SK-N-SH treated with all-trans-retinoic acid at 6 μM for 48 hours (cell line): ENCODE measurements around the gene SRPRA.

Experiments used
- ATAC-seq: fragments of 200-7000 bp; cut with Tn5 transposase; 3 replicates; pipeline ENCODE4 v1.9.1; 2020; ENCODE audit warnings: mild to moderate bottlenecking, moderate library complexity
- ARNTL ChIP-seq: fragments of 450-650 bp; formaldehyde crosslinking; IDR thresholded peaks from 2 replicates; pipeline ENCODE4 v1.5.0; 2020; ENCODE audit warnings: low read depth, mild to moderate bottlenecking, moderate library complexity, borderline replicate concordance
- ESRRG ChIP-seq: fragments of 250-450 bp; sonication (Bioruptor Pico); IDR thresholded peaks from 2 replicates; pipeline ENCODE4 v1.6.1; 2021; ENCODE audit warnings: mild to moderate bottlenecking
- ISL1 ChIP-seq: fragments of 250-450 bp; sonication (Bioruptor Pico); IDR thresholded peaks from 2 replicates; pipeline ENCODE4 v2.1.2; 2022; ENCODE audit warnings: mild to moderate bottlenecking, moderate library complexity
- OSR1 ChIP-seq: fragments of 250-450 bp; sonication (Bioruptor Pico); IDR thresholded peaks from 2 replicates; pipeline ENCODE4 v1.8.0; 2022; ENCODE audit warnings: moderate library complexity, mild to moderate bottlenecking, inconsistent platforms
- PPARA ChIP-seq: fragments of 250-450 bp; sonication (Bioruptor Pico); IDR thresholded peaks from 2 replicates; pipeline ENCODE4 v1.5.0; 2020; ENCODE audit warnings: mild to moderate bottlenecking, borderline replicate concordance
- RARB ChIP-seq: fragments of 250-450 bp; sonication (Bioruptor Pico); IDR thresholded peaks from 2 replicates; pipeline ENCODE4 v1.8.0; 2021; ENCODE audit warnings: mild to moderate bottlenecking, moderate library complexity
- SNAI2 ChIP-seq: fragments of 250-450 bp; sonication (Bioruptor Pico); IDR thresholded peaks from 2 replicates; pipeline ENCODE4 v1.5.0; 2020; ENCODE audit warnings: mild to moderate bottlenecking, moderate library complexity
- TOX ChIP-seq: fragments of 250-450 bp; sonication (Bioruptor Pico); IDR thresholded peaks from 2 replicates; pipeline ENCODE4 v1.8.0; 2021; ENCODE audit warnings: mild to moderate bottlenecking, moderate library complexity, borderline replicate concordance
- ZC3H10 ChIP-seq: fragments of 250-450 bp; sonication (Bioruptor Pico); IDR thresholded peaks from 2 replicates; pipeline ENCODE4 v1.5.1; 2021; ENCODE audit warnings: mild to moderate bottlenecking, moderate library complexity
- ZFP30 ChIP-seq: fragments of 450-650 bp; formaldehyde crosslinking; IDR thresholded peaks from 2 replicates; pipeline ENCODE4 v1.5.0; 2022; ENCODE audit warnings: mild to moderate bottlenecking, moderate library complexity
- ZNF565 ChIP-seq: fragments of 450-650 bp; formaldehyde crosslinking; conservative IDR thresholded peaks from 2 replicates; pipeline ENCODE4 v1.5.0; 2020; ENCODE audit warnings: low read depth, mild to moderate bottlenecking, moderate library complexity
- ZNF70 ChIP-seq: fragments of 450-650 bp; formaldehyde crosslinking; IDR thresholded peaks from 2 replicates; pipeline ENCODE4 v1.5.0; 2020; ENCODE audit warnings: mild to moderate bottlenecking, moderate library complexity
- TF ChIP-seq, protein P1 (sequence below): fragments of 250-450 bp; sonication (Bioruptor Pico); IDR thresholded peaks from 2 replicates; pipeline ENCODE4 v1.8.0; 2021; ENCODE audit warnings: low read depth, mild to moderate bottlenecking, moderate library complexity, borderline replicate concordance
- TF ChIP-seq, protein P2 (sequence below): fragments of 250-450 bp; sonication (Bioruptor Pico); IDR thresholded peaks from 2 replicates; pipeline ENCODE4 v1.5.0; 2020; ENCODE audit warnings: mild to moderate bottlenecking, moderate library complexity
- TF ChIP-seq, protein P3 (sequence below): fragments of 250-450 bp; sonication (Bioruptor Pico); IDR thresholded peaks from 2 replicates; pipeline ENCODE4 v1.8.0; 2020; ENCODE audit warnings: mild to moderate bottlenecking, moderate library complexity, borderline replicate concordance
- TF ChIP-seq, protein P4 (sequence below): fragments of 250-450 bp; sonication (Bioruptor Pico); IDR thresholded peaks from 2 replicates; pipeline ENCODE4 v1.5.1; 2021; ENCODE audit warnings: mild to moderate bottlenecking, moderate library complexity
- TF ChIP-seq, protein P5 (sequence below): fragments of 250-450 bp; sonication (Bioruptor Pico); IDR thresholded peaks from 2 replicates; pipeline ENCODE4 v1.5.1; 2020; ENCODE audit warnings: low read depth, mild to moderate bottlenecking, moderate library complexity

The SRPRA gene

DNA sequence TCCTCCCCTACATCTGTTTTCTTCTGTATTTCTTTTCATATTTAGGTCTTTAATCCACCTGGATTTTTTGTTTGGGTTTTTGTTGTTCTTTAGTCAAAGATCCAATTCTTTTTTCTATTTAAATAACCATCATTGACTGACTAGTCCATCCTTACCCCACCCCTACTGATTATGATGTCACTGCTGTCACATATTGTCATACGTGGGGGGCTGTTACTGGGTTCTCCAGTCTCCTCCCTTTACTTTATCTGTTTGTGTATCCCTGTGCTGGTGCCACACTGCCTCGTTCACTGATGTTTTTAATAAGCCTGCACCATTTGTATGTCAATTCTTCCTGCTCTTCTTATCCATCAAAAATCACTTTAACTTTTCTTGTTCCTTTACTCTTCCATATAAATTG lies 28.3 kb upstream of the SRPRA start:
- TF ChIP-seq OSR1 (CRISPR knock-in tag) (no peak), RARB (no peak), ARNTL (CRISPR knock-in tag) (no peak), ZFP30 (CRISPR knock-in tag) (no peak), ISL1 (CRISPR knock-in tag) (no peak), ESRRG (CRISPR knock-in tag) (no peak), ZC3H10 (CRISPR knock-in tag) (no peak), SNAI2 (CRISPR knock-in tag) (no peak), ZNF70 (CRISPR knock-in tag) (no peak), TOX (CRISPR knock-in tag) (no peak)
- TF ChIP-seq, protein P1, sequence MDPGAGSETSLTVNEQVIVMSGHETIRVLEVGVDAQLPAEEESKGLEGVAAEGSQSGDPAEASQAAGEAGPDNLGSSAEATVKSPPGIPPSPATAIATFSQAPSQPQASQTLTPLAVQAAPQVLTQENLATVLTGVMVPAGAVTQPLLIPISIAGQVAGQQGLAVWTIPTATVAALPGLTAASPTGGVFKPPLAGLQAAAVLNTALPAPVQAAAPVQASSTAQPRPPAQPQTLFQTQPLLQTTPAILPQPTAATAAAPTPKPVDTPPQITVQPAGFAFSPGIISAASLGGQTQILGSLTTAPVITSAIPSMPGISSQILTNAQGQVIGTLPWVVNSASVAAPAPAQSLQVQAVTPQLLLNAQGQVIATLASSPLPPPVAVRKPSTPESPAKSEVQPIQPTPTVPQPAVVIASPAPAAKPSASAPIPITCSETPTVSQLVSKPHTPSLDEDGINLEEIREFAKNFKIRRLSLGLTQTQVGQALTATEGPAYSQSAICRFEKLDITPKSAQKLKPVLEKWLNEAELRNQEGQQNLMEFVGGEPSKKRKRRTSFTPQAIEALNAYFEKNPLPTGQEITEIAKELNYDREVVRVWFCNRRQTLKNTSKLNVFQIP (CRISPR knock-in tag), result no peak
- TF ChIP-seq, protein P2, sequence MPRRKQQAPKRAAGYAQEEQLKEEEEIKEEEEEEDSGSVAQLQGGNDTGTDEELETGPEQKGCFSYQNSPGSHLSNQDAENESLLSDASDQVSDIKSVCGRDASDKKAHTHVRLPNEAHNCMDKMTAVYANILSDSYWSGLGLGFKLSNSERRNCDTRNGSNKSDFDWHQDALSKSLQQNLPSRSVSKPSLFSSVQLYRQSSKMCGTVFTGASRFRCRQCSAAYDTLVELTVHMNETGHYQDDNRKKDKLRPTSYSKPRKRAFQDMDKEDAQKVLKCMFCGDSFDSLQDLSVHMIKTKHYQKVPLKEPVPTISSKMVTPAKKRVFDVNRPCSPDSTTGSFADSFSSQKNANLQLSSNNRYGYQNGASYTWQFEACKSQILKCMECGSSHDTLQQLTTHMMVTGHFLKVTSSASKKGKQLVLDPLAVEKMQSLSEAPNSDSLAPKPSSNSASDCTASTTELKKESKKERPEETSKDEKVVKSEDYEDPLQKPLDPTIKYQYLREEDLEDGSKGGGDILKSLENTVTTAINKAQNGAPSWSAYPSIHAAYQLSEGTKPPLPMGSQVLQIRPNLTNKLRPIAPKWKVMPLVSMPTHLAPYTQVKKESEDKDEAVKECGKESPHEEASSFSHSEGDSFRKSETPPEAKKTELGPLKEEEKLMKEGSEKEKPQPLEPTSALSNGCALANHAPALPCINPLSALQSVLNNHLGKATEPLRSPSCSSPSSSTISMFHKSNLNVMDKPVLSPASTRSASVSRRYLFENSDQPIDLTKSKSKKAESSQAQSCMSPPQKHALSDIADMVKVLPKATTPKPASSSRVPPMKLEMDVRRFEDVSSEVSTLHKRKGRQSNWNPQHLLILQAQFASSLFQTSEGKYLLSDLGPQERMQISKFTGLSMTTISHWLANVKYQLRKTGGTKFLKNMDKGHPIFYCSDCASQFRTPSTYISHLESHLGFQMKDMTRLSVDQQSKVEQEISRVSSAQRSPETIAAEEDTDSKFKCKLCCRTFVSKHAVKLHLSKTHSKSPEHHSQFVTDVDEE (CRISPR knock-in tag), result no peak
- TF ChIP-seq, protein P3, sequence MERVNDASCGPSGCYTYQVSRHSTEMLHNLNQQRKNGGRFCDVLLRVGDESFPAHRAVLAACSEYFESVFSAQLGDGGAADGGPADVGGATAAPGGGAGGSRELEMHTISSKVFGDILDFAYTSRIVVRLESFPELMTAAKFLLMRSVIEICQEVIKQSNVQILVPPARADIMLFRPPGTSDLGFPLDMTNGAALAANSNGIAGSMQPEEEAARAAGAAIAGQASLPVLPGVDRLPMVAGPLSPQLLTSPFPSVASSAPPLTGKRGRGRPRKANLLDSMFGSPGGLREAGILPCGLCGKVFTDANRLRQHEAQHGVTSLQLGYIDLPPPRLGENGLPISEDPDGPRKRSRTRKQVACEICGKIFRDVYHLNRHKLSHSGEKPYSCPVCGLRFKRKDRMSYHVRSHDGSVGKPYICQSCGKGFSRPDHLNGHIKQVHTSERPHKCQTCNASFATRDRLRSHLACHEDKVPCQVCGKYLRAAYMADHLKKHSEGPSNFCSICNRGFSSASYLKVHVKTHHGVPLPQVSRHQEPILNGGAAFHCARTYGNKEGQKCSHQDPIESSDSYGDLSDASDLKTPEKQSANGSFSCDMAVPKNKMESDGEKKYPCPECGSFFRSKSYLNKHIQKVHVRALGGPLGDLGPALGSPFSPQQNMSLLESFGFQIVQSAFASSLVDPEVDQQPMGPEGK (CRISPR knock-in tag), result no peak
- TF ChIP-seq, protein P4, sequence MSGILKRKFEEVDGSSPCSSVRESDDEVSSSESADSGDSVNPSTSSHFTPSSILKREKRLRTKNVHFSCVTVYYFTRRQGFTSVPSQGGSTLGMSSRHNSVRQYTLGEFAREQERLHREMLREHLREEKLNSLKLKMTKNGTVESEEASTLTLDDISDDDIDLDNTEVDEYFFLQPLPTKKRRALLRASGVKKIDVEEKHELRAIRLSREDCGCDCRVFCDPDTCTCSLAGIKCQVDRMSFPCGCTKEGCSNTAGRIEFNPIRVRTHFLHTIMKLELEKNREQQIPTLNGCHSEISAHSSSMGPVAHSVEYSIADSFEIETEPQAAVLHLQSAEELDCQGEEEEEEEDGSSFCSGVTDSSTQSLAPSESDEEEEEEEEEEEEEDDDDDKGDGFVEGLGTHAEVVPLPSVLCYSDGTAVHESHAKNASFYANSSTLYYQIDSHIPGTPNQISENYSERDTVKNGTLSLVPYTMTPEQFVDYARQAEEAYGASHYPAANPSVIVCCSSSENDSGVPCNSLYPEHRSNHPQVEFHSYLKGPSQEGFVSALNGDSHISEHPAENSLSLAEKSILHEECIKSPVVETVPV (CRISPR knock-in tag), result no peak
- TF ChIP-seq, protein P5, sequence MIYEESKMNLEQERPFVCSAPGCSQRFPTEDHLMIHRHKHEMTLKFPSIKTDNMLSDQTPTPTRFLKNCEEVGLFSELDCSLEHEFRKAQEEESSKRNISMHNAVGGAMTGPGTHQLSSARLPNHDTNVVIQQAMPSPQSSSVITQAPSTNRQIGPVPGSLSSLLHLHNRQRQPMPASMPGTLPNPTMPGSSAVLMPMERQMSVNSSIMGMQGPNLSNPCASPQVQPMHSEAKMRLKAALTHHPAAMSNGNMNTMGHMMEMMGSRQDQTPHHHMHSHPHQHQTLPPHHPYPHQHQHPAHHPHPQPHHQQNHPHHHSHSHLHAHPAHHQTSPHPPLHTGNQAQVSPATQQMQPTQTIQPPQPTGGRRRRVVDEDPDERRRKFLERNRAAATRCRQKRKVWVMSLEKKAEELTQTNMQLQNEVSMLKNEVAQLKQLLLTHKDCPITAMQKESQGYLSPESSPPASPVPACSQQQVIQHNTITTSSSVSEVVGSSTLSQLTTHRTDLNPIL, result no peak
- ATAC-seq, result no peak

DNA sequence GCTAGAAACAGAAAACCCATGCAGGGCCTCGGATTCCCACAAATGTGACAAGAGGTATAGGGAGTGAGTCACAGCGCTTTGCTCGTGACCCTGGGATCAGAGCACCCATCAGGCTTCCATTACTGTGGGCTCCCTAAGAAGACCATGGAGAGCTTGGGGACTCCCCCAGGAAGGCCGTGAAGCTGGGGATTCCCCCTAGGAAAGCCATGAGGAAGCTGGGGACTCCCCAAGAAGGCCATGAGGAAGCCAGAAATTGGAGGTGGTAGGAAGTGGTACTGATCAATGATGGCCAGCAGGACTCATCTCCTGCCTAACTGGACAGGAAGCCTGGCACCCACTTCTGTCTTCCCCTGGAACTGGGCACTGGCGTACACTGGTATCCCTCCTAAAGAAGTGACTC lies 25.0 kb upstream of the SRPRA start:
- TF ChIP-seq ISL1 (CRISPR knock-in tag) (no peak), PPARA (CRISPR knock-in tag) (no peak), ZNF565 (CRISPR knock-in tag) (no peak), ARNTL (CRISPR knock-in tag) (no peak), ZFP30 (CRISPR knock-in tag) (no peak)
- TF ChIP-seq, protein P2 (CRISPR knock-in tag), result no peak
- TF ChIP-seq, protein P1 (CRISPR knock-in tag), result no peak
- TF ChIP-seq, protein P5, result no peak
- no peak for ATAC-seq
